ENCODE data around the gene RTL10. TPM values are rescaled to one million over a fixed set of nuclear protein-coding genes. Genes with fewer than 3 reads are reported as not detected.
A peak's percentile ranks its signal among the peaks of the same experiment; 100 is the strongest.

The RTL10 gene
- total and polyA plus RNA-seq, 10 of the 15 experiments (the other 5 are each of a cell fraction or from before 2014, with no cell fraction given) = 5.3 to 18.1 (median 10.3) TPM

GRCh38 chr22:19853058-19853878 is 1.4 kb downstream of the RTL10 start (continued):
- TF ChIP-seq CTCF (IDR thresholded peaks at IDR 0.05 in 2 of 3, conservative IDR thresholded peaks at IDR 0.05 in 1 of 3; ENCODE audit: control insufficient read depth in 2 of 3, extremely low read depth in 1 of 3, insufficient read depth in 1 of 3, low read depth in 3 of 3, low read length in 3 of 3) (no peak), FOXM1 (IDR thresholded peaks at IDR 0.05; ENCODE audit: low read depth, low read length) (no peak), EGR1 (IDR thresholded peaks at IDR 0.05; ENCODE audit: borderline replicate concordance in 1 of 2, low read depth in 2 of 2, low read length in 2 of 2) (no peak), NRF1 (conservative IDR thresholded peaks at IDR 0.05; ENCODE audit: low read depth, low read length) (no peak)

- FAIRE-seq (no peak), ATAC-seq (no peak), DNase-seq (ENCODE audit: low read depth, low spot score) (no peak)
- H3K9me3 ChIP-seq (replicated peaks; ENCODE audit: control insufficient read depth, insufficient read depth, low read length) = no peaks in the 10 kb centered on the region
- no peak overlapping the region; the same call in 1 of the 2 replicates for H3K9ac ChIP-seq (ENCODE audit: control insufficient read depth, insufficient read depth, low read length)
- RAD21 ChIA-PET (ENCODE audit: unreplicated experiment) = interaction anchor here (0.9 kb wide), 1 partner anchor 122 kb away, joined by 3 read pairs; no protein-coding TSS in a partner anchor
- peaks cover 9% of the 10 kb centered on the region for H3K4me1 ChIP-seq (ENCODE audit: control insufficient read depth, insufficient read depth, low read length)
- H3K4me3 ChIP-seq = no peak overlapping the region
- H3K27ac ChIP-seq (ENCODE audit: control insufficient read depth, insufficient read depth) = no peak overlapping the region
- peaks cover 11 to 12% of the 10 kb centered on the region in 2 experiments for H3K36me3 ChIP-seq (ENCODE audit: control insufficient read depth in 2 of 2, insufficient read depth in 2 of 2, low read length in 1 of 2)
- no peak overlapping the region for H2AFZ ChIP-seq (ENCODE audit: control insufficient read depth, low read depth, low read length)
- no peaks in the 10 kb centered on the region for H4K20me1 ChIP-seq (ENCODE audit: control insufficient read depth, insufficient read depth)
- SMC1A ChIA-PET (ENCODE audit: uncharacterized antibody, unreplicated experiment) = no interaction called here
- H3K4me2 ChIP-seq (ENCODE audit: control insufficient read depth, insufficient read depth) = peak overlapping the region; percentile 97; the same call in 1 of the 2 replicates
- intact Hi-C loops (cut with micrococcal nuclease; ENCODE audit: unreplicated experiment) (no loop called here), in situ Hi-C loops (cut with MboI) (no loop called here)
- CTCF ChIA-PET = interaction anchor here (1.0 kb wide), 1 partner anchor 58 kb away, joined by 3 read pairs; no protein-coding TSS in a partner anchor
- 94% methylated on average over 12 of the region's 12 CpGs for WGBS (ENCODE audit: insufficient coverage, insufficient replicate concordance, low lambda C conversion rate, missing lambda C conversion rate)
- H3K27me3 ChIP-seq (replicated peaks in 1 of 2; ENCODE audit: control insufficient read depth in 2 of 2, insufficient read depth in 2 of 2, low read length in 1 of 2) = no peaks in the 10 kb centered on the region
- POLR2A ChIA-PET = no interaction called here
- peaks cover 41% of the 10 kb centered on the region for H3K79me2 ChIP-seq (ENCODE audit: control insufficient read depth, insufficient read depth, low read length)
- BruUV-seq (replicated peaks) = no TSS peak
- TF ChIP-seq ZBTB11 (CRISPR knock-in tag; IDR thresholded peaks at IDR 0.05) = no peak
- no peak for TF ChIP-seq YY1 (IDR thresholded peaks at IDR 0.05; ENCODE audit: low read depth, low read length)
- TF ChIP-seq KLF5 (IDR thresholded peaks at IDR 0.05; ENCODE audit: partially characterized antibody) = no peak
- TF ChIP-seq ZBTB33 (IDR thresholded peaks at IDR 0.05) = no peak
- TF ChIP-seq HSF1 (IDR thresholded peaks at IDR 0.05; ENCODE audit: low read depth, low read length) = no peak
- TF ChIP-seq MAX (IDR thresholded peaks at IDR 0.05; ENCODE audit: low read depth, low read length) = no peak
Observed at GRCh38 chr22:19852177-19852781, 2.4 kb downstream of the RTL10 start.
